GM12892 (cell line): ENCODE measurements around the gene PIK3AP1.
"Not testable (repeated sequence)": the region's sequence is repeated elsewhere in the genome, so short reads cannot be mapped to it uniquely, and the experiment has no call there.

Source experiments
- POLR2A ChIP-seq: IDR thresholded peaks from 2 replicates; pipeline ENCODE4 v1.6.1; 2011; ENCODE audit warnings: low read depth, low read length, control low read depth
- POLR2AphosphoS5 ChIP-seq: IDR thresholded peaks from 2 replicates; pipeline ENCODE4 v1.6.1; 2011; ENCODE audit warnings: low read depth, low read length, control low read depth
- TAF1 ChIP-seq: IDR thresholded peaks from 2 replicates; pipeline ENCODE4 v1.6.1; 2011; ENCODE audit warnings: low read depth, mild to moderate bottlenecking, control low read depth, low read length, borderline replicate concordance

DNA sequence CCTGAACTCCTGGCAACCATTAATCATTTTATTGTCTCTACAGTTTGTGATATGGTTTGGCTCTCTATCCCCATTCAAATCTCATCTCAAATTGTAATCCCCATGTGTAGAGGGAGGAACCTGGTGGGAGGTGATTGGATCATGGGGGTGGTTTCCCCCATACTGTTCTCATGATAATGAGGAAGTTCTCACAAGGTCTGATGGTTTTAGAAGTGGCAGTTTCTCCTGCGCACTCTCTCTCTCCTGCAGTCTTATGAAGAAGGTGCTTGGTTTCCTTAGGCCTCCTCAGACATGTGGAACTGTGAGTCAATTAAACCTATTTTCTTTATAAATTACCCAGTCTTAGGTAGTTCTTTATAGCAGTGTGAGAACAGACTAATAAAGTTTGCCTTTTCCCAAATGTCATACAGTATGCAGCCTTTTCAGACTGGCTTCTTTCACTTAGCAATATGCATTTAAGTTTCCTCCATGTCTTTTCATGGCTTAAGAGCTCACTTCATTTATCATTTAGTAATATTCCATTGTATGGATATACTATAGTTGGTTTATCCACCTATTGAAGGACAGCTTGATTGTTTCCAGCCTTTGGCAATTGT is 17.1 kb upstream of the PIK3AP1 start:
- TF ChIP-seq POLR2AphosphoS5, TAF1, POLR2A: not testable (repeated sequence)
